GM21515 (cell line): Measurements from ENCODE around the gene MTOR.

Experiments
- ATAC-seq: cut with Tn5 transposase; IDR thresholded peaks from one replicate; pipeline ENCODE4 v1.9.1; 2021; ENCODE audit not compliant: unreplicated experiment

The MTOR gene

GRCh38 chr1:11153184-11153583 is 109.2 kb downstream of the MTOR start:
- ATAC-seq, result no peak

- no peak for ATAC-seq
These were observed 109.6 kb downstream of the MTOR start for GRCh38 chr1:11152755-11153154.

- ATAC-seq, result no peak
These were observed 110.3 kb downstream of the MTOR start for GRCh38 chr1:11151826-11152612.

- no peak for ATAC-seq
These were observed 111.2 kb downstream of the MTOR start for GRCh38 chr1:11151114-11151513.

GRCh38 chr1:11150326-11150725 is 112.0 kb downstream of the MTOR start:
- ATAC-seq, result no peak

GRCh38 chr1:11147197-11147770 is 115.1 kb downstream of the MTOR start:
- no peak for ATAC-seq

- ATAC-seq, result no peak
These were observed 116.6 kb downstream of the MTOR start for GRCh38 chr1:11145741-11146140.

- no peak for ATAC-seq
These were observed 117.6 kb downstream of the MTOR start for GRCh38 chr1:11144570-11145256.

GRCh38 chr1:11143907-11144306 is 118.4 kb downstream of the MTOR start:
- no peak for ATAC-seq

- no peak for ATAC-seq
These were observed 119.0 kb downstream of the MTOR start for GRCh38 chr1:11143401-11143800.

- ATAC-seq, result no peak
These were observed 119.5 kb downstream of the MTOR start for GRCh38 chr1:11142618-11143391.

GRCh38 chr1:11138952-11139351 is 123.4 kb downstream of the MTOR start:
- ATAC-seq, result no peak

GRCh38 chr1:11138029-11138428 is 124.3 kb downstream of the MTOR start:
- ATAC-seq, result no peak

- ATAC-seq, result no peak
These were observed 127.5 kb downstream of the MTOR start for GRCh38 chr1:11134898-11135266.

- ATAC-seq, result no peak
These were observed 128.0 kb downstream of the MTOR start for GRCh38 chr1:11134251-11134897.

- no peak for ATAC-seq
These were observed 129.6 kb downstream of the MTOR start for GRCh38 chr1:11132563-11133293.

- ATAC-seq, result no peak
These were observed 130.5 kb downstream of the MTOR start for GRCh38 chr1:11131816-11132215.

- no peak for ATAC-seq
These were observed 131.9 kb downstream of the MTOR start for GRCh38 chr1:11130406-11130805.

GRCh38 chr1:11129649-11130390 is 132.5 kb downstream of the MTOR start:
- no peak for ATAC-seq

GRCh38 chr1:11126569-11126968 is 135.8 kb downstream of the MTOR start:
- ATAC-seq, result no peak
